ENCODE measurements around the gene CHD5.
A peak's percentile ranks its signal among the peaks of the same experiment; 100 is the strongest.

Gene CHD5

GRCh38 chr1:6172549-6172948, 7.6 kb downstream of the CHD5 start:
- no peak for DNase-seq

GRCh38 chr1:6171548-6172124, 8.5 kb downstream of the CHD5 start:
- DNase-seq = no peak

- DNase-seq = no peak
Measured at GRCh38 chr1:6170742-6171201, 9.3 kb downstream of the CHD5 start.

GRCh38 chr1:6170116-6170741, 9.9 kb downstream of the CHD5 start:
- DNase-seq = no peak

GRCh38 chr1:6168947-6169586, 11.1 kb downstream of the CHD5 start:
- no peak for DNase-seq

GRCh38 chr1:6167391-6168303, 12.5 kb downstream of the CHD5 start:
- no peak for DNase-seq

GRCh38 chr1:6166655-6167390, 13.3 kb downstream of the CHD5 start:
- no peak for DNase-seq

GRCh38 chr1:6166221-6166620, 13.9 kb downstream of the CHD5 start:
- DNase-seq = no peak

GRCh38 chr1:6165441-6165985, 14.6 kb downstream of the CHD5 start:
- DNase-seq = no peak

- DNase-seq = no peak
Measured at GRCh38 chr1:6165027-6165426, 15.1 kb downstream of the CHD5 start.

- DNase-seq = no peak
Measured at GRCh38 chr1:6163973-6164617, 16.0 kb downstream of the CHD5 start.

- no peak for DNase-seq
Measured at GRCh38 chr1:6163191-6163972, 16.7 kb downstream of the CHD5 start.

- DNase-seq = no peak
Measured at GRCh38 chr1:6162773-6163172, 17.3 kb downstream of the CHD5 start.

GRCh38 chr1:6162341-6162740, 17.8 kb downstream of the CHD5 start:
- DNase-seq = no peak

- no peak for DNase-seq
Measured at GRCh38 chr1:6158181-6158580, 21.9 kb downstream of the CHD5 start.

- DNase-seq = peak; percentile 58
Measured at GRCh38 chr1:6157528-6158174, 22.5 kb downstream of the CHD5 start.

GRCh38 chr1:6157132-6157527, 23.0 kb downstream of the CHD5 start:
- DNase-seq = no peak

- DNase-seq = no peak
Measured at GRCh38 chr1:6154525-6155319, 25.4 kb downstream of the CHD5 start.

- DNase-seq = no peak
Measured at GRCh38 chr1:6152882-6153281, 27.2 kb downstream of the CHD5 start.

GRCh38 chr1:6152181-6152580, 27.9 kb downstream of the CHD5 start:
- no peak for DNase-seq
